PFSK-1 (cell line): ENCODE measurements around the gene EP400.

ENCODE experiments used
- FOXP2 ChIP-seq: optimal IDR thresholded peaks from 2 replicates; pipeline ENCODE3; 2011; ENCODE audit warnings: borderline replicate concordance, control low read depth, inconsistent platforms; ENCODE audit not compliant: insufficient read depth; ENCODE audit errors: extremely low read length, extremely low read depth
- POLR2AphosphoS5 ChIP-seq: IDR thresholded peaks from 2 replicates; pipeline ENCODE4 v1.6.1; 2012; ENCODE audit warnings: low read depth, mild to moderate bottlenecking, control low read depth, low read length, moderate library complexity
- SIN3A ChIP-seq: IDR thresholded peaks from 2 replicates; pipeline ENCODE4 v1.6.1; 2012; ENCODE audit warnings: mild to moderate bottlenecking, low read length, moderate library complexity, borderline replicate concordance; ENCODE audit not compliant: insufficient read depth
- TAF1 ChIP-seq: IDR thresholded peaks from 2 replicates; pipeline ENCODE4 v1.6.1; 2012; ENCODE audit warnings: low read length, control low read depth, borderline replicate concordance; ENCODE audit not compliant: insufficient read depth
- TF ChIP-seq, protein P1 (sequence below), 2 experiments: IDR thresholded peaks; 2 replicates each; pipeline versions ENCODE4 v1.6.1 to v1.8.0; 2011 to 2012; ENCODE audit warnings: low read depth in 2 of 2, low read length in 2 of 2, control low read depth in 1 of 2, inconsistent platforms in 1 of 2, mild to moderate bottlenecking in 1 of 2, moderate library complexity in 1 of 2; ENCODE audit not compliant: insufficient read depth in 1 of 2

The EP400 gene

DNA sequence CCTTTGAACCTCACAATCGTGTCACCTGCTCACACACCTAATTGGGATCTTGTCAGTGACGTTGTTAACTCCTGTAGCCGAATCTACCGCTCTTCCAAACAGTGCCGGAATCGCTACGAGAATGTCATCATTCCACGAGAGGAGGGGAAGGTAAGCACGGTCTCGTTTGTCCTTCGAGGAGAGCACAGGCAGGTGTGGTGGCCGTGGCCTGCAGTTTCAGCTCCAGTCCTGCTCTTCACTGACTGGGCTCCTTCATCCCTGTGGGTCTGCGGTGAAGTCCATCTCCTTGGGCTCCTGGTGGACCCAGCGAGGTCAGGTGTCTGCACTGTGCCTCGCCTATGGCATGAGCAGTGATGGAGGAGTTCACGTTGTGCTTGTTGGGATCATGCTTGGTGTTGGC is 96.0 kb downstream of the EP400 start:
- TF ChIP-seq SIN3A: no peak
- TF ChIP-seq, protein P1, sequence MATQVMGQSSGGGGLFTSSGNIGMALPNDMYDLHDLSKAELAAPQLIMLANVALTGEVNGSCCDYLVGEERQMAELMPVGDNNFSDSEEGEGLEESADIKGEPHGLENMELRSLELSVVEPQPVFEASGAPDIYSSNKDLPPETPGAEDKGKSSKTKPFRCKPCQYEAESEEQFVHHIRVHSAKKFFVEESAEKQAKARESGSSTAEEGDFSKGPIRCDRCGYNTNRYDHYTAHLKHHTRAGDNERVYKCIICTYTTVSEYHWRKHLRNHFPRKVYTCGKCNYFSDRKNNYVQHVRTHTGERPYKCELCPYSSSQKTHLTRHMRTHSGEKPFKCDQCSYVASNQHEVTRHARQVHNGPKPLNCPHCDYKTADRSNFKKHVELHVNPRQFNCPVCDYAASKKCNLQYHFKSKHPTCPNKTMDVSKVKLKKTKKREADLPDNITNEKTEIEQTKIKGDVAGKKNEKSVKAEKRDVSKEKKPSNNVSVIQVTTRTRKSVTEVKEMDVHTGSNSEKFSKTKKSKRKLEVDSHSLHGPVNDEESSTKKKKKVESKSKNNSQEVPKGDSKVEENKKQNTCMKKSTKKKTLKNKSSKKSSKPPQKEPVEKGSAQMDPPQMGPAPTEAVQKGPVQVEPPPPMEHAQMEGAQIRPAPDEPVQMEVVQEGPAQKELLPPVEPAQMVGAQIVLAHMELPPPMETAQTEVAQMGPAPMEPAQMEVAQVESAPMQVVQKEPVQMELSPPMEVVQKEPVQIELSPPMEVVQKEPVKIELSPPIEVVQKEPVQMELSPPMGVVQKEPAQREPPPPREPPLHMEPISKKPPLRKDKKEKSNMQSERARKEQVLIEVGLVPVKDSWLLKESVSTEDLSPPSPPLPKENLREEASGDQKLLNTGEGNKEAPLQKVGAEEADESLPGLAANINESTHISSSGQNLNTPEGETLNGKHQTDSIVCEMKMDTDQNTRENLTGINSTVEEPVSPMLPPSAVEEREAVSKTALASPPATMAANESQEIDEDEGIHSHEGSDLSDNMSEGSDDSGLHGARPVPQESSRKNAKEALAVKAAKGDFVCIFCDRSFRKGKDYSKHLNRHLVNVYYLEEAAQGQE (IDR thresholded peaks at IDR 0.05; ENCODE audit: insufficient read depth in 1 of 2, low read depth in 2 of 2, low read length in 2 of 2): no peak
- no peak for TF ChIP-seq POLR2AphosphoS5
- TF ChIP-seq TAF1: no peak
- no peak for TF ChIP-seq FOXP2

GRCh38 chr12:132046561-132046960 is 96.8 kb downstream of the EP400 start:
- TF ChIP-seq SIN3A (no peak), FOXP2 (no peak), TAF1 (no peak), POLR2AphosphoS5 (no peak)
- TF ChIP-seq, protein P1 (IDR thresholded peaks at IDR 0.05; ENCODE audit: insufficient read depth in 1 of 2, low read depth in 2 of 2, low read length in 2 of 2): no peak

GRCh38 chr12:132049442-132049841 is 99.7 kb downstream of the EP400 start:
- TF ChIP-seq, protein P1 (IDR thresholded peaks at IDR 0.05; ENCODE audit: insufficient read depth in 1 of 2, low read depth in 2 of 2, low read length in 2 of 2): no peak
- no peak for TF ChIP-seq POLR2AphosphoS5
- no peak for TF ChIP-seq SIN3A
- TF ChIP-seq FOXP2: no peak

DNA sequence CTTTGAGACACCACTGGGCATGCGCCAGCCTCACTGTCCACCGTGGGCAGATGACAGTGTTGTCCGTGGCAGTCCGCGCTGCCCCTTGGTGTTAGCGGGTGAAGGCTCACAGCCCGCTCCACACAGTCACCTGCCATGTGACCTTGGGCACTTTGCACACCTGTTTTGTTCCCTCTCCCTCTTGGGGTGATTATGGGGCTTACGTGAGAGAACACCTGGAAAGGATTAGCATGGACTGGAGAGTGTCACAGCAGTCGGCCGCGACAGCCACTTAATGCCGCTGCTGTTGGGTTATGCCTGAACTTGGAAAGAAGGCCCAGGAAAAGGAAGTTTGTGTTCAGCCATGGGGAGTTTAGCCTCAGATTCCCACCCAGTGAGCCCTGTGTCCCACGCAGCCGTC is 100.1 kb downstream of the EP400 start:
- no peak for TF ChIP-seq POLR2AphosphoS5
- TF ChIP-seq, protein P1 (IDR thresholded peaks at IDR 0.05; ENCODE audit: insufficient read depth in 1 of 2, low read depth in 2 of 2, low read length in 2 of 2): no peak
- no peak for TF ChIP-seq FOXP2
- TF ChIP-seq SIN3A: no peak
- TF ChIP-seq TAF1: no peak
